Middle frontal gyrus (tissue), 1 donor: Measurements from ENCODE around the gene ARHGAP9.
"Not testable (repeated sequence)": the region's sequence is repeated elsewhere in the genome, so short reads cannot be mapped to it uniquely, and the experiment has no call there.

Experiments used
- DNase-seq: peaks from one replicate; pipeline ENCODE4 v3.0.0-alpha.2; 2015; ENCODE audit warnings: low spot score; ENCODE audit errors: extremely low spot score

ARHGAP9 gene

GRCh38 chr12:57439762-57440266 is 39.9 kb downstream of the ARHGAP9 start:
- no peak for DNase-seq

- no peak for DNase-seq
Measured at GRCh38 chr12:57438400-57438799, 41.3 kb downstream of the ARHGAP9 start.

- no peak for DNase-seq
Measured at GRCh38 chr12:57435293-57435692, 44.4 kb downstream of the ARHGAP9 start.

- no peak for DNase-seq
Measured at GRCh38 chr12:57434517-57435223, 45.0 kb downstream of the ARHGAP9 start, which contains the start of gene INHBC. TSS of gene INHBC (plus strand) at chr12:57434784. CDS start at chr12:57434887, 103 bp downstream.

- no peak for DNase-seq
Measured at GRCh38 chr12:57433370-57433769, 46.3 kb downstream of the ARHGAP9 start.

GRCh38 chr12:57431654-57432188 is 47.9 kb downstream of the ARHGAP9 start:
- no peak for DNase-seq

GRCh38 chr12:57430931-57431566 is 48.6 kb downstream of the ARHGAP9 start, which contains the start of gene R3HDM2:
TSS of gene R3HDM2 (minus strand) at chr12:57431043. CDS start at chr12:57310428, 120,615 bp downstream.
- DNase-seq = peak; percentile 92

- DNase-seq = no peak
Measured at GRCh38 chr12:57430112-57430930, 49.3 kb downstream of the ARHGAP9 start.

GRCh38 chr12:57429473-57430111 is 50.1 kb downstream of the ARHGAP9 start:
- no peak for DNase-seq

- no peak for DNase-seq
Measured at GRCh38 chr12:57428965-57429364, 50.7 kb downstream of the ARHGAP9 start.

GRCh38 chr12:57426948-57427347 is 52.7 kb downstream of the ARHGAP9 start:
- not testable (repeated sequence) for DNase-seq
